SK-N-SH (cell line): Measurements from ENCODE around the gene LRP6. TPM values are rescaled to one million over a fixed set of nuclear protein-coding genes. Genes with fewer than 3 reads are reported as not detected.

Experiments used
- CTCF ChIA-PET: fragments of 300-600, 350-600 bp; formaldehyde crosslinking; extraction: SDS; loops from one replicate; lab custom pipeline; 2021; lab: Yijun Ruan, JAX
- POLR2A ChIA-PET: fragments of 350-600 bp; sonication (Branson Sonifier 250); formaldehyde crosslinking; extraction: SDS; loops from one replicate; lab custom pipeline; 2020; ENCODE audit warnings: antibody characterized with exemption, inconsistent platforms; lab: Yijun Ruan, JAX
- DNase-seq: peaks from one replicate; pipeline ENCODE4 v3.0.0; 2012
- H2AFZ ChIP-seq: fragments of 200-600 bp; sonication (generic); 2 replicates; pipeline ENCODE4 v1.8.1; 2016; ENCODE audit warnings: antibody characterized with exemption, mild to moderate bottlenecking, low read depth
- H3F3A ChIP-seq: fragments of 200-600 bp; sonication (generic); replicated peaks from 2 replicates; pipeline ENCODE3; 2016; ENCODE audit warnings: antibody characterized with exemption, mild to moderate bottlenecking; ENCODE audit not compliant: insufficient read depth
- H3K27ac ChIP-seq, 2 experiments: fragments of 200-500 bp in 1 of 2; fragments of 200-600 bp in 1 of 2; sonication (Bioruptor generic) in 1 of 2; sonication (generic), shearing (Covaris generic) in 1 of 2; 2 replicates each; pipeline versions ENCODE4 v1.5.1 to v1.6.1; 2014 to 2016; ENCODE audit warnings: low read depth in 2 of 2, inconsistent platforms in 1 of 2, low read length in 1 of 2, mild to moderate bottlenecking in 1 of 2, mixed read lengths in 1 of 2
- H3K27me3 ChIP-seq: fragments of 200-600 bp; sonication (generic), shearing (Covaris generic); 2 replicates; pipeline ENCODE4 v1.6.1; 2016; ENCODE audit warnings: mixed run types; ENCODE audit not compliant: insufficient read depth
- H3K36me3 ChIP-seq, 2 experiments: fragments of 200-500 bp in 1 of 2; fragments of 200-600 bp in 1 of 2; sonication (Bioruptor generic) in 1 of 2; sonication (generic) in 1 of 2; replicated peaks in 1 of 2; 2 replicates each; pipeline versions ENCODE3 to v1.5.1; 2014 to 2016; ENCODE audit warnings: low read length in 1 of 2, mild to moderate bottlenecking in 1 of 2; ENCODE audit not compliant: insufficient read depth in 2 of 2, control insufficient read depth in 1 of 2
- H3K4me1 ChIP-seq, 2 experiments: fragments of 200-500 bp in 1 of 2; fragments of 200-600 bp in 1 of 2; sonication (Bioruptor generic) in 1 of 2; sonication (generic), shearing (Covaris generic) in 1 of 2; 2 replicates each; pipeline versions ENCODE4 v1.5.1 to v1.6.1; 2014 to 2016; ENCODE audit warnings: low read depth in 1 of 2, low read length in 1 of 2, mixed run types in 1 of 2; ENCODE audit not compliant: insufficient read depth in 2 of 2, control insufficient read depth in 1 of 2
- H3K4me2 ChIP-seq: fragments of 200-600 bp; sonication (generic), shearing (Covaris generic); 2 replicates; pipeline ENCODE4 v1.6.1; 2017; ENCODE audit warnings: mixed run types
- H3K4me3 ChIP-seq, 2 experiments: fragments of 200-500 bp in 1 of 2; fragments of 200-600 bp in 1 of 2; sonication (Bioruptor generic) in 1 of 2; sonication (generic), shearing (Covaris generic) in 1 of 2; 2 replicates each; pipeline versions ENCODE4 v1.5.1 to v1.8.1; 2014 to 2016; ENCODE audit warnings: low read depth in 2 of 2, inconsistent platforms in 1 of 2, low read length in 1 of 2, mild to moderate bottlenecking in 1 of 2, mixed read lengths in 1 of 2, moderate library complexity in 1 of 2
- H3K79me2 ChIP-seq: fragments of 200-600 bp; sonication (generic); 2 replicates; pipeline ENCODE4 v1.8.1; 2017; ENCODE audit warnings: mild to moderate bottlenecking; ENCODE audit not compliant: insufficient read depth
- H3K9ac ChIP-seq: fragments of 200-600 bp; sonication (generic); 2 replicates; pipeline ENCODE4 v1.6.1; 2017; ENCODE audit warnings: mixed run types
- H3K9me2 ChIP-seq: fragments of 200-600 bp; sonication (generic); 2 replicates; pipeline ENCODE4 v1.6.1; 2017; ENCODE audit warnings: mixed run types
- H3K9me3 ChIP-seq: fragments of 200-600 bp; sonication (generic); 2 replicates; pipeline ENCODE4 v1.6.1; 2017; ENCODE audit warnings: mixed run types, mild to moderate bottlenecking, moderate library complexity
- H4K20me1 ChIP-seq: fragments of 200-600 bp; sonication (generic); 2 replicates; pipeline ENCODE4 v1.6.1; 2017; ENCODE audit warnings: mild to moderate bottlenecking, mixed run types; ENCODE audit not compliant: insufficient read depth
- CHD2 ChIP-seq: fragments of 150-350 bp; IDR thresholded peaks from 2 replicates; pipeline ENCODE4 v1.6.1; 2018; ENCODE audit warnings: low read length; ENCODE audit not compliant: partially characterized antibody
- EZH2phosphoT487 ChIP-seq: fragments of 200-600 bp; sonication (generic); IDR thresholded peaks from 2 replicates; pipeline ENCODE4 v1.6.1; 2017; ENCODE audit warnings: low read depth, mixed run types, mild to moderate bottlenecking, antibody characterized with exemption, moderate library complexity, borderline replicate concordance
- FOXJ3 ChIP-seq: sonication (generic); formaldehyde crosslinking; IDR thresholded peaks from 2 replicates; pipeline ENCODE4 v1.5.1; 2020; ENCODE audit warnings: mild to moderate bottlenecking, missing genetic modification reagents
- FOXM1 ChIP-seq: IDR thresholded peaks from 2 replicates; pipeline ENCODE4 v1.4.0; 2012; ENCODE audit warnings: low read depth, mild to moderate bottlenecking
- NFIC ChIP-seq: IDR thresholded peaks from 2 replicates; pipeline ENCODE4 v1.4.0; 2012; ENCODE audit warnings: borderline replicate concordance
- RFX5 ChIP-seq: IDR thresholded peaks from 2 replicates; pipeline ENCODE4 v1.6.1; 2012; ENCODE audit warnings: mild to moderate bottlenecking, improper control_type of control experiment, low read length
- RXRA ChIP-seq: IDR thresholded peaks from 2 replicates; pipeline ENCODE4 v1.4.0; 2012; ENCODE audit warnings: low read depth, mild to moderate bottlenecking, borderline replicate concordance
- SMC3 ChIP-seq: IDR thresholded peaks from 2 replicates; pipeline ENCODE4 v1.6.1; 2012; ENCODE audit warnings: low read depth, low read length, improper control_type of control experiment
- TCF12 ChIP-seq: IDR thresholded peaks from 2 replicates; pipeline ENCODE4 v1.4.0; 2012
- TEAD4 ChIP-seq: IDR thresholded peaks from 2 replicates; pipeline ENCODE4 v1.4.0; 2012; ENCODE audit warnings: mild to moderate bottlenecking, borderline replicate concordance; ENCODE audit not compliant: insufficient read depth
- YY1 ChIP-seq: IDR thresholded peaks from 2 replicates; pipeline ENCODE4 v1.4.0; 2012; ENCODE audit warnings: low read depth, mild to moderate bottlenecking
- WGBS: methylation state at CpG from one replicate; pipeline ENCODE4 v1.1.6; 2017; ENCODE audit warnings: low lambda C conversion rate; 5-methylcytosine and 5-hydroxymethylcytosine counted together
- polyA plus RNA-seq, 3 experiments: library from polyadenylated mRNA; depleted of rRNA; stranded (reverse); fragments of >200 nt; gene quantifications; 2 replicates each; pipeline ENCODE4 v1.2.3, GENCODE V29; 2012
- TF ChIP-seq, protein P1 (sequence below): IDR thresholded peaks from 2 replicates; pipeline ENCODE4 v1.4.0; 2012; ENCODE audit warnings: low read depth, borderline replicate concordance
- TF ChIP-seq, protein P2 (sequence below): IDR thresholded peaks from 2 replicates; pipeline ENCODE4 v1.4.0; 2012; ENCODE audit warnings: low read depth, borderline replicate concordance
- TF ChIP-seq, protein P3 (sequence below): IDR thresholded peaks from 2 replicates; pipeline ENCODE4; 2012
- TF ChIP-seq, protein P4 (sequence below): fragments of 150-350 bp; IDR thresholded peaks from 2 replicates; pipeline ENCODE4 v1.6.1; 2016; ENCODE audit warnings: mild to moderate bottlenecking, low read depth, low read length

Gene LRP6
- polyA plus RNA-seq, 1 of the 3 experiments (the other 2 are of a cell fraction): 13.7 TPM

DNA sequence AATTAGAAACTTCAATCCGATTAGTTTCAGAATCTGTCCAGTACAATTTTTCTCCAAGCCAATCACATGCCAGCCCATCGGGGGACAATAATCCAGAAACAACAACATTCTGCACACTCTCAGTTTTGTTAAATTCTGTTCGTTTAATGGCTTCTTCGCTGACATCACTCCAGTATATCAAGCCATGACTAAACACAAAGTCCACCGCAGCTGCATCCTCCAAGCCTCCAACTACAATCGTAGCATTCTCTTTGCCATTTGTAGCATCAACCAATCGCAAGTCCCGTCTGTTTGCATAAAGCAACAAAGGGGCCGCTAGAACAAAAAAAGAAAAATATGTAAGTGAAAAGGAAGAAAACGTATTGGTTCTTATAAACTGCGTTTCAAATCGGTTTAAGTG is 22.5 kb downstream of the LRP6 start:
- Histone ChIP-seq H3K4me1 (peaks cover 2 to 31% of the 10 kb centered on the region in 2 experiments; a peak in 2 of 4 replicates), H2AFZ (no peak overlapping the region), H3K27me3 (no peaks in the 10 kb centered on the region), H3K9me3 (no peaks in the 10 kb centered on the region), H3F3A (peaks cover 11% of the 10 kb centered on the region), H3K27ac (no peak overlapping the region), H3K4me3 (no peak overlapping the region), H3K9ac (no peak overlapping the region), H3K79me2 (peaks cover 89% of the 10 kb centered on the region), H3K4me2 (no peak overlapping the region), H3K36me3 (peaks cover 4 to 5% of the 10 kb centered on the region in 2 experiments), H3K9me2 (no peaks in the 10 kb centered on the region), H4K20me1 (peaks cover 14% of the 10 kb centered on the region)
- 96% methylated on average over 12 of the region's 12 CpGs for WGBS
- CTCF ChIA-PET: interaction anchor here (1.0 to 4.2 kb wide), 3 partner anchors 10 to 23 kb away, joined by 3 to 12 read pairs (median 6); partner anchors contain the start of gene LRP6
- DNase-seq: no peak
- no peak for TF ChIP-seq NFIC
- no peak for TF ChIP-seq FOXM1
- TF ChIP-seq YY1: no peak
- TF ChIP-seq, protein P1, sequence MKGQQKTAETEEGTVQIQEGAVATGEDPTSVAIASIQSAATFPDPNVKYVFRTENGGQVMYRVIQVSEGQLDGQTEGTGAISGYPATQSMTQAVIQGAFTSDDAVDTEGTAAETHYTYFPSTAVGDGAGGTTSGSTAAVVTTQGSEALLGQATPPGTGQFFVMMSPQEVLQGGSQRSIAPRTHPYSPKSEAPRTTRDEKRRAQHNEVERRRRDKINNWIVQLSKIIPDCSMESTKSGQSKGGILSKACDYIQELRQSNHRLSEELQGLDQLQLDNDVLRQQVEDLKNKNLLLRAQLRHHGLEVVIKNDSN: no peak
- no peak for TF ChIP-seq FOXJ3 (CRISPR knock-in tag)
- TF ChIP-seq SMC3: no peak
- TF ChIP-seq RFX5: no peak
- TF ChIP-seq RXRA: no peak
- TF ChIP-seq TEAD4: no peak
- TF ChIP-seq, protein P2, sequence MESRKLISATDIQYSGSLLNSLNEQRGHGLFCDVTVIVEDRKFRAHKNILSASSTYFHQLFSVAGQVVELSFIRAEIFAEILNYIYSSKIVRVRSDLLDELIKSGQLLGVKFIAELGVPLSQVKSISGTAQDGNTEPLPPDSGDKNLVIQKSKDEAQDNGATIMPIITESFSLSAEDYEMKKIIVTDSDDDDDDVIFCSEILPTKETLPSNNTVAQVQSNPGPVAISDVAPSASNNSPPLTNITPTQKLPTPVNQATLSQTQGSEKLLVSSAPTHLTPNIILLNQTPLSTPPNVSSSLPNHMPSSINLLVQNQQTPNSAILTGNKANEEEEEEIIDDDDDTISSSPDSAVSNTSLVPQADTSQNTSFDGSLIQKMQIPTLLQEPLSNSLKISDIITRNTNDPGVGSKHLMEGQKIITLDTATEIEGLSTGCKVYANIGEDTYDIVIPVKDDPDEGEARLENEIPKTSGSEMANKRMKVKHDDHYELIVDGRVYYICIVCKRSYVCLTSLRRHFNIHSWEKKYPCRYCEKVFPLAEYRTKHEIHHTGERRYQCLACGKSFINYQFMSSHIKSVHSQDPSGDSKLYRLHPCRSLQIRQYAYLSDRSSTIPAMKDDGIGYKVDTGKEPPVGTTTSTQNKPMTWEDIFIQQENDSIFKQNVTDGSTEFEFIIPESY: no peak
- TF ChIP-seq, protein P3, sequence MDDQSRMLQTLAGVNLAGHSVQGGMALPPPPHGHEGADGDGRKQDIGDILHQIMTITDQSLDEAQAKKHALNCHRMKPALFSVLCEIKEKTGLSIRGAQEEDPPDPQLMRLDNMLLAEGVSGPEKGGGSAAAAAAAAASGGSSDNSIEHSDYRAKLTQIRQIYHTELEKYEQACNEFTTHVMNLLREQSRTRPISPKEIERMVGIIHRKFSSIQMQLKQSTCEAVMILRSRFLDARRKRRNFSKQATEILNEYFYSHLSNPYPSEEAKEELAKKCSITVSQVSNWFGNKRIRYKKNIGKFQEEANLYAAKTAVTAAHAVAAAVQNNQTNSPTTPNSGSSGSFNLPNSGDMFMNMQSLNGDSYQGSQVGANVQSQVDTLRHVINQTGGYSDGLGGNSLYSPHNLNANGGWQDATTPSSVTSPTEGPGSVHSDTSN: no peak
- no peak for TF ChIP-seq CHD2
- TF ChIP-seq EZH2phosphoT487: no peak
- TF ChIP-seq, protein P4, sequence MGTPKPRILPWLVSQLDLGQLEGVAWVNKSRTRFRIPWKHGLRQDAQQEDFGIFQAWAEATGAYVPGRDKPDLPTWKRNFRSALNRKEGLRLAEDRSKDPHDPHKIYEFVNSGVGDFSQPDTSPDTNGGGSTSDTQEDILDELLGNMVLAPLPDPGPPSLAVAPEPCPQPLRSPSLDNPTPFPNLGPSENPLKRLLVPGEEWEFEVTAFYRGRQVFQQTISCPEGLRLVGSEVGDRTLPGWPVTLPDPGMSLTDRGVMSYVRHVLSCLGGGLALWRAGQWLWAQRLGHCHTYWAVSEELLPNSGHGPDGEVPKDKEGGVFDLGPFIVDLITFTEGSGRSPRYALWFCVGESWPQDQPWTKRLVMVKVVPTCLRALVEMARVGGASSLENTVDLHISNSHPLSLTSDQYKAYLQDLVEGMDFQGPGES: no peak
- TF ChIP-seq TCF12: no peak
- POLR2A ChIA-PET: no interaction called here
